ENCODE data around the gene MGMT. TPM values are rescaled to one million over a fixed set of nuclear protein-coding genes. Genes with fewer than 3 reads are reported as not detected.

Gene MGMT
- total RNA-seq, 2 donors from 2014 or later: 28.6 to 33.7 TPM

DNA sequence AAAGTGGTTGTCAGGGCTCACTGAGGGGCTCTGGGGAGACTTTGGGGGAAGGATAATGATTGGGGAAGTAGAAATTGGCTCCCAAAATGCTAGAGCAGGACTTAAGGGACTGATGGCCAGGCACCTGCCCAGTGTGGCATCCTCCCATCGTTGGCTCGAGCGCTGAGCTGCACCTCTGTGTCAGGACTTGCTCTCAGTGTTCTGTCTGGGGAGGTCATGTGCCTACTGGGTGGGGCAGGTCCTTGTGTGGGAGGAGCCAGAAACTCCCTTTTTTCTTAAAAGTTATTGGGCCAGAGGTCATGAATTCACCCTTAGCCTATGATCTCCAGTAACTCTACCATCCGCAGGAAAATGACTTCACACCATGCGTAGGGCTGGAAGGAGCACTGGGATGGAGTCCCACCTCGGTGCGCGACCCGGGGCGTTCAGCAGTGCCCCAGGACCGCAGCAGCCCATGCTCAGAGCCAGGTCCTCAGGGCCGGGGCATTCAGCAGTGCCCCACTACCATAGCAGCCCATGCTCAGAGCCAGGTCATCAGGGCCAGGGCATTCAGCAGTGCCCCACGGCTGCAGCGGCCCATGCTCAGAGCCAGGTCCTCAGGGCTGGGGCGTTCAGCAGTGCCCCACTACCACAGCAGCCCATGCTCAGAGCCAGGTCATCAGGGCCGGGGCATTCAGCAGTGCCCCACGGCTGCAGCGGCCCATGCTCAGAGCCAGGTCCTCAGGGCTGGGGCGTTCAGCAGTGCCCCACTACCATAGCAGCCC, 275.1 kb downstream of the MGMT start:
- Mint-ChIP-seq H3K27me3 (ENCODE audit: insufficient read depth) (no peaks in the 10 kb centered on the region), H3K36me3 (ENCODE audit: low read depth) (peaks cover 24% of the 10 kb centered on the region), H3K4me3 (no peak overlapping the region), H3K4me1 (no peaks in the 10 kb centered on the region), H3K9me3 (peaks cover 20% of the 10 kb centered on the region), H3K27ac (no peak overlapping the region)
- H3K4me3 ChIP-seq (ENCODE audit: low read length): no peak overlapping the region
- no peaks in the 10 kb centered on the region for H3K27me3 ChIP-seq (ENCODE audit: control insufficient read depth, insufficient read depth, low read length, poor library complexity, severe bottlenecking)
- TF ChIP-seq, protein P1, sequence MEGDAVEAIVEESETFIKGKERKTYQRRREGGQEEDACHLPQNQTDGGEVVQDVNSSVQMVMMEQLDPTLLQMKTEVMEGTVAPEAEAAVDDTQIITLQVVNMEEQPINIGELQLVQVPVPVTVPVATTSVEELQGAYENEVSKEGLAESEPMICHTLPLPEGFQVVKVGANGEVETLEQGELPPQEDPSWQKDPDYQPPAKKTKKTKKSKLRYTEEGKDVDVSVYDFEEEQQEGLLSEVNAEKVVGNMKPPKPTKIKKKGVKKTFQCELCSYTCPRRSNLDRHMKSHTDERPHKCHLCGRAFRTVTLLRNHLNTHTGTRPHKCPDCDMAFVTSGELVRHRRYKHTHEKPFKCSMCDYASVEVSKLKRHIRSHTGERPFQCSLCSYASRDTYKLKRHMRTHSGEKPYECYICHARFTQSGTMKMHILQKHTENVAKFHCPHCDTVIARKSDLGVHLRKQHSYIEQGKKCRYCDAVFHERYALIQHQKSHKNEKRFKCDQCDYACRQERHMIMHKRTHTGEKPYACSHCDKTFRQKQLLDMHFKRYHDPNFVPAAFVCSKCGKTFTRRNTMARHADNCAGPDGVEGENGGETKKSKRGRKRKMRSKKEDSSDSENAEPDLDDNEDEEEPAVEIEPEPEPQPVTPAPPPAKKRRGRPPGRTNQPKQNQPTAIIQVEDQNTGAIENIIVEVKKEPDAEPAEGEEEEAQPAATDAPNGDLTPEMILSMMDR (conservative IDR thresholded peaks at IDR 0.05): no peak
- 95% methylated on average over 4 to 19 of the region's 19 CpGs for WGBS, 2 experiments (ENCODE audit: insufficient coverage in 1 of 2, insufficient read length in 1 of 2)
- no peak overlapping the region for H3K27ac ChIP-seq (ENCODE audit: low read depth, low read length)
- H3K4me1 ChIP-seq (ENCODE audit: control insufficient read depth, insufficient read depth, low read length): no peaks in the 10 kb centered on the region
- no peak overlapping the region for H3K9ac ChIP-seq (ENCODE audit: extremely low read depth, low read length, poor library complexity, severe bottlenecking)
- H3K36me3 ChIP-seq (ENCODE audit: control insufficient read depth, insufficient read depth, low read length): no peaks in the 10 kb centered on the region
- no peaks in the 10 kb centered on the region for H3K9me3 ChIP-seq (ENCODE audit: control insufficient read depth, low read length)
- no peak for DNase-seq

DNA sequence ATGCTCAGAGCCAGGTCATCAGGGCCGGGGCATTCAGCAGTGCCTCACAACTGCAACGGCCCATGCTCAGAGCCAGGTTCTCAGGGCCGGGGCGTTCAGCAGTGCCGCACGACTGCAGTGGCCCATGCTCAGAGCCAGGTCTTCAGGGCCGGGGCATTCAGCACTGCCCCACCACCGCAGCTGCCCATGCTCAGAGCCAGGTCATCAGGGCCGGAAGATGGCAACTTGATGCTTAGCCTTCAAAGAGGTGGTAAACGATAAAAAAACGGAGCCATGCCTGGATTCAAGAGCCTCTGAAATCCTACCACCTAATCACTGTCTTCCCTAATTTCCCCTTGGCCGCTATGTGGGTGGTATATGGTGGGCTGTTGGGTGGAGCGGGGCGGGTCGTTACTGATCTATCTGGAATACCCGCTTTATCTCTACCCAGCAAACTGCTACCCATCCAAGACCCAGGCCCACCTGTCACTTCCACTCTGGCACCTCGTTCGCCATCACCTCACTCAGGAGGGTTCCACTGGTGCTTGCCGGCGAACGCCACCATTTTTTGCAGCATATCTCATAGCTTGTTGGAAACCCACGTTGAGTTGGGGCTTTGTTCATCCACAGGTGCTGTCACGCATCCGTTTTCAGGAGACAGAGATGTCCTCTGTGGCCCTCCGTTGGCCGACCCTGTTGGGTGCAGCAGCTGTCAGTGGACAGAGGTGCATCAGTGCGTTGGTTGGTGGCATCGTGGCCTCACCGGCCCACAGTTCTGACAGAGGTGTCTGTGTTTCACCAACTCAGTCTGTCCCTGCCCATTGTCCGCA, 275.9 kb downstream of the MGMT start:
- WGBS, 2 experiments (ENCODE audit: insufficient coverage in 1 of 2, insufficient read length in 1 of 2): 92 to 95% methylated on average over 19 to 26 of the region's 30 CpGs
- Mint-ChIP-seq H3K36me3 (ENCODE audit: low read depth) (peaks cover 28% of the 10 kb centered on the region), H3K9me3 (peaks cover 24% of the 10 kb centered on the region), H3K4me1 (no peaks in the 10 kb centered on the region), H3K27me3 (ENCODE audit: insufficient read depth) (no peaks in the 10 kb centered on the region), H3K27ac (no peak overlapping the region), H3K4me3 (no peak overlapping the region)
- no peak for DNase-seq
- H3K27ac ChIP-seq (ENCODE audit: low read depth, low read length): no peak overlapping the region
- TF ChIP-seq, protein P1 (conservative IDR thresholded peaks at IDR 0.05): no peak
- no peaks in the 10 kb centered on the region for H3K4me1 ChIP-seq (ENCODE audit: control insufficient read depth, insufficient read depth, low read length)
- no peak overlapping the region for H3K9ac ChIP-seq (ENCODE audit: extremely low read depth, low read length, poor library complexity, severe bottlenecking)
- H3K27me3 ChIP-seq (ENCODE audit: control insufficient read depth, insufficient read depth, low read length, poor library complexity, severe bottlenecking): no peaks in the 10 kb centered on the region
- no peaks in the 10 kb centered on the region for H3K9me3 ChIP-seq (ENCODE audit: control insufficient read depth, low read length)
- no peaks in the 10 kb centered on the region for H3K36me3 ChIP-seq (ENCODE audit: control insufficient read depth, insufficient read depth, low read length)
- no peak overlapping the region for H3K4me3 ChIP-seq (ENCODE audit: low read length)

DNA sequence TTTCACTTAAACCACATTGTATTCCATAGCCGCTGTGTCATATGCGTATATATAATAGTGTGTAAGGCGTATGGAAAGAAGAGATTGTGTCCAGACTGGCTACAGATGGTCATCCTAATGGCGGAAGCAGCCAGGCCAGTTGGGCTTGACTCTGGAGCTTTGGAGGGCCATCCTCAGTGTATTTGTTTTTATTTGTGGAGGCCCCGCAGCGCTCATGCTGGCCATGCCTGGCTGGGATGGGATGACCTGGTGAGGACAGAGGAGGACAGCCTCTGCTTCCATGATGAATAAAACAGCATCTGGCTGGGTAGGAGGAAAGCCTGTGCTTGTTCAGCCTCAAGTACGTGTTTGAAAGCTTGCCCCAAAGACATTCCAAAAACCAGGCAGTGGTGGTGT, 276.7 kb downstream of the MGMT start:
- no peak overlapping the region for H3K9ac ChIP-seq (ENCODE audit: extremely low read depth, low read length, poor library complexity, severe bottlenecking)
- H3K36me3 Mint-ChIP-seq (ENCODE audit: low read depth): peaks cover 28% of the 10 kb centered on the region
- no peaks in the 10 kb centered on the region for H3K4me1 ChIP-seq (ENCODE audit: control insufficient read depth, insufficient read depth, low read length)
- TF ChIP-seq, protein P1 (conservative IDR thresholded peaks at IDR 0.05): no peak
- no peak overlapping the region for H3K4me3 Mint-ChIP-seq
- no peaks in the 10 kb centered on the region for H3K4me1 Mint-ChIP-seq
- no peak overlapping the region for H3K27ac ChIP-seq (ENCODE audit: low read depth, low read length)
- no peak overlapping the region for H3K4me3 ChIP-seq (ENCODE audit: low read length)
- DNase-seq: no peak
- H3K27me3 ChIP-seq (ENCODE audit: control insufficient read depth, insufficient read depth, low read length, poor library complexity, severe bottlenecking): no peaks in the 10 kb centered on the region
- peaks cover 23% of the 10 kb centered on the region for H3K9me3 Mint-ChIP-seq
- H3K27me3 Mint-ChIP-seq (ENCODE audit: insufficient read depth): no peaks in the 10 kb centered on the region
- H3K36me3 ChIP-seq (ENCODE audit: control insufficient read depth, insufficient read depth, low read length): no peaks in the 10 kb centered on the region
- no peak overlapping the region for H3K27ac Mint-ChIP-seq
- WGBS, 2 experiments (ENCODE audit: insufficient coverage in 1 of 2, insufficient read length in 1 of 2): 92 to 100% methylated on average over 2 to 7 of the region's 7 CpGs
- peaks cover 4% of the 10 kb centered on the region for H3K9me3 ChIP-seq (ENCODE audit: control insufficient read depth, low read length)

Data from endodermal cell (in vitro differentiated cells).